Esophagus (tissue), 2 donors: ENCODE results near the gene RNU11. TPM values are rescaled to one million over a fixed set of nuclear protein-coding genes. Genes with fewer than 3 reads are reported as not detected.

Experiments used
- H3K27ac ChIP-seq, 2 donors: one replicate each; pipeline ENCODE4 v1.5.1; 2013; ENCODE audit warnings: low read depth in 2 of 2, mild to moderate bottlenecking in 2 of 2, inconsistent platforms in 1 of 2, low read length in 1 of 2, moderate library complexity in 1 of 2
- H3K27me3 ChIP-seq, 2 donors: one replicate each; pipeline ENCODE4 v1.6.1; 2013; ENCODE audit warnings: low read length in 2 of 2, control low read depth in 1 of 2, mild to moderate bottlenecking in 1 of 2; ENCODE audit not compliant: insufficient read depth in 2 of 2, control insufficient read depth in 1 of 2
- H3K36me3 ChIP-seq, 2 donors: one replicate each; pipeline ENCODE4 v1.6.1; 2013; ENCODE audit warnings: low read length in 1 of 2; ENCODE audit not compliant: control insufficient read depth in 2 of 2, insufficient read depth in 2 of 2
- H3K4me1 ChIP-seq, 2 donors: one replicate each; pipeline ENCODE4 v1.6.1; 2013; ENCODE audit warnings: low read length in 1 of 2; ENCODE audit not compliant: control insufficient read depth in 2 of 2, insufficient read depth in 2 of 2
- H3K4me3 ChIP-seq, 2 donors: one replicate each; pipeline ENCODE4 v1.5.1; 2013; ENCODE audit warnings: low read length in 2 of 2, mild to moderate bottlenecking in 2 of 2, low read depth in 1 of 2, moderate library complexity in 1 of 2
- H3K9me3 ChIP-seq, 2 donors: one replicate each; pipeline ENCODE4 v1.6.1; 2013; ENCODE audit warnings: mild to moderate bottlenecking in 2 of 2, low read depth in 1 of 2, low read length in 1 of 2, moderate library complexity in 1 of 2; ENCODE audit not compliant: control insufficient read depth in 2 of 2, insufficient read depth in 1 of 2
- WGBS, 2 donors: extraction: QIAGEN DNeasy Blood & Tissue Kit; methylation state at CpG; one replicate each; pipeline ENCODE4 v1.1.7; 2013; 5-methylcytosine and 5-hydroxymethylcytosine counted together
- polyA plus RNA-seq, 2 donors: library from polyadenylated mRNA; stranded (reverse); fragments of 200-250 nt; gene quantifications; one replicate each; pipeline ENCODE4 v1.2.3, GENCODE V29; 2013
- donor health status: healthy with polysubstance abuse.
- donor health status: Bipolar disorder and iron deficiency.

The RNU11 gene
- polyA plus RNA-seq = not detected

DNA sequence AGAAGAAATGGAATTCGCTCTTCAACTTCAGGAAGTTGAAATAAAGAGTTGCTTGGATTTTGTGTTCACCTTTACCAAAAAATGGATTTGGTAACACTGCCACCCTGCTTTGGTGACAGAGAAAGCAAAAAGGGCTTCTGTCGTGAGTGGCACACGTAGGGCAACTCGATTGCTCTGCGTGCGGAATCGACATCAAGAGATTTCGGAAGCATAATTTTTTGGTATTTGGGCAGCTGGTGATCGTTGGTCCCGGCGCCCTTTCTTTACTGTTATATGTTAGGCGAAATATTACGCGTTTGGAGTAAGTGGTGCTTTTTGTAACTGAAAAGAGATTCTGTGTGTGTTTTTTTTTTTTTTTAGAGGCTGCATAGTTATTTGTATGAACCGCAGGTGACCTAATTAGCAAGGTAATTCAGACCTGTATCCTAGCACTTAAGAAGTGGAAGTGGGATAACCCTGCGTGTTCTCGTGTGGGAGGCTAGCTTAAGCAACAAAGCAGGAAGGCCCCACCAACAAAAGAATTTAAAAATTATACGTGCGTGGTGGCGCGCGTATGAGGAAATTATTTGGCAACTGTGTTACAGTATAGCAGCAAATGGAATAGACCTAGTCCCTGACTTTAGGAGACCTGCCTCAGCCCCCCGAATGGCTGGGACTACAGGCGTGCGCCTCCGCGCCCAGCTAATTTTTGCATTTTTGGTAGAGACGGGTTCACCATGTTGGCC is at the start of gene RNU11:
RNU11 (plus strand) TSS at position 127 of the 725 bp plus-strand sequence.
- Histone ChIP-seq H3K4me1 (peaks cover 0 to 3% of the 10 kb centered on the region in 2 donors), H3K4me3 (peak within 1 kb of the TSS; percentile 39 to 42)
- 1% methylated on average over 28 of the region's 28 CpGs for WGBS, 2 donors

DNA sequence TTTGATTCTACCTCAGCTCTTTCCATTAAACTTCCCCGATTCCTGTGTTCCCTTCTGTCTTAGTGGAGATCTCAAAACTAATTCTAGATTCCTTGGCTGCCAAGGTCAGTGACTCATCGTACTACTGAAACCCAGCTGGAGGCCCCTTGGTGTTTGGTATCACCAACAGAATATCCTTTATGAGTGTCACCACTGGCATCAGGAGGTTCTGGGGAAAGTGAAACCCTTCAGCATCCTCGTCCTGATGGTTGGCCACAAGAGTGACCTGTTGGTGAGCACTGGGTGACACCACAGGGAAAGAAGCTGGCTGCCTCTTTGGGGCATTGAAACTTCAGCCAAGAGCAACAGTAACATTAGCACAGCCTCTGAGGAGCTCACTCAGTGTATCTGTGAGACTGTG is 46.7 kb upstream of the RNU11 start:
- H3K36me3 ChIP-seq = peaks cover 5 to 7% of the 10 kb centered on the region in 2 donors
- H3K9me3 ChIP-seq = no peaks in the 10 kb centered on the region
- WGBS, 2 donors = 51 to 56% methylated on average over 3 of the region's 3 CpGs
- H3K4me3 ChIP-seq = no peak overlapping the region
- H3K4me1 ChIP-seq = no peaks in the 10 kb centered on the region
- no peak overlapping the region for H3K27ac ChIP-seq
- no peaks in the 10 kb centered on the region for H3K27me3 ChIP-seq

More for the DNA sequence above, at the start of gene RNU11:
- Histone ChIP-seq H3K27ac (peak within 1 kb of the TSS; percentile 96 to 98), H3K27me3 (no peaks in the 10 kb centered on the region), H3K9me3 (no peaks in the 10 kb centered on the region), H3K36me3 (no peaks in the 10 kb centered on the region)

DNA sequence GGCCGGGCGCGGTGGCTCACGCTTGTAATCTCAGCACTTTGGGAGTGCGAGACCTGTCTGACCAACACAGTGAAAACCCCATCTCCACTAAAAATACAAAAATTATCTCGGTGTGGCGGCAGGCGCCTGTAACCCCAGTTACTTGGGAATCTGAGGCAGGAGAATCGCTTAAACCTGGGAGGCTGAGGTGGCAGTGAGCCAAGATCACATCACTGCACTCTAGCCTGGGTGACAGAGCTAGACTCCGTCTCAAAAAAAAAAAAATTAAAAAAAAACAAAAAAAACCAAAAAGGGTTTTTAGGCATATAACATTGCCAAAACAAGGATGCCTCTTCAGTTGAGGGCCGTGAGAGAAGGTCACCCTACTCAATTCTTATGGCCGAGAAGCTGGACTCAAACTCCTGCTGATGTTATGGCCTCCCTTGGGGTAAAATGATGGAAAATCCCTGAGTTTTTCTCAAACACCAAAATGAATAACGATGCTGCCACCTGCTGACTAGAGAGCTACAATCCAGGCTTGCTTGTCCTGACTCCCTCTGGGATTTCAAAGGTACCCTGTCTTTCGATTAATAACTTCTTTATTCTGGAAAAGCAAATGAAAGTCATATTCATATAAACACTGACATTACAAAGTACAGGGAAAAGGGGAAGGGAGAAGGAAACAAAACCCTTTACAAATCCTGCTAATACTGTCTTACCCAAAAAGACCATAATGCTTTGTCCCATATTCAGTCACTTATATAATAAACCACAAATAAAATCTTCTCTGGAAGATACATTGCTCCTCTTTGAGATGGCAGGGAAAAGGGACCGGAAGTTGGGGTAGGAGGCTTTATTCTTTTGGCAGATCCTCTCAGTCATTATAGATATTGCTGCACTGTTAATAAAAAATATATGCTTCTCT is 45.6 kb upstream of the RNU11 start:
- no peak overlapping the region for H3K27ac ChIP-seq
- H3K27me3 ChIP-seq = no peaks in the 10 kb centered on the region
- no peaks in the 10 kb centered on the region for H3K4me1 ChIP-seq
- no peak overlapping the region for H3K4me3 ChIP-seq
- no peaks in the 10 kb centered on the region for H3K9me3 ChIP-seq
- WGBS, 2 donors = 66 to 67% methylated on average over 15 of the region's 15 CpGs
- H3K36me3 ChIP-seq = peaks cover 5 to 7% of the 10 kb centered on the region in 2 donors

DNA sequence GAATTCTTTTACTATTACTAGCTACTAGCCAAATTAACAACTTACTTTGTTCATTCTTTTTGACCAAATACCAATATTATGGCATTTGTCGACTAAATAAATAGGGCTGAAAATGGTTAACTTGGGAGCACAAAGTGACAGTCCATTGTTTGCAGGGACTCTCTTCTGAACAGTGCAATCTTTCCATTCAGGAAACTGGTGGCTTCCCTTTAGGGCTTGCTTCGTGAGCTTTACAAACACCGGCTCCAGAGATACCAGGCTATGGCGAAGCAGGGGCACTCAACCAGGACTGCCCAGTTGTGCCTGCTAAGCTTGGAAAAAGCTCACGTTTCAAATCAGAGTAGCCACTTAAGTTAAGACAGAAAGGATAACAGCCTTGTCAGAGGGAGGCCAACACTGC is 44.0 kb upstream of the RNU11 start:
- Histone ChIP-seq H3K4me3 (no peak overlapping the region), H3K27ac (no peak overlapping the region), H3K27me3 (no peaks in the 10 kb centered on the region), H3K9me3 (no peaks in the 10 kb centered on the region), H3K36me3 (peaks cover 5 to 7% of the 10 kb centered on the region in 2 donors), H3K4me1 (no peaks in the 10 kb centered on the region)
- 87 to 94% methylated on average over 5 of the region's 5 CpGs for WGBS, 2 donors

DNA sequence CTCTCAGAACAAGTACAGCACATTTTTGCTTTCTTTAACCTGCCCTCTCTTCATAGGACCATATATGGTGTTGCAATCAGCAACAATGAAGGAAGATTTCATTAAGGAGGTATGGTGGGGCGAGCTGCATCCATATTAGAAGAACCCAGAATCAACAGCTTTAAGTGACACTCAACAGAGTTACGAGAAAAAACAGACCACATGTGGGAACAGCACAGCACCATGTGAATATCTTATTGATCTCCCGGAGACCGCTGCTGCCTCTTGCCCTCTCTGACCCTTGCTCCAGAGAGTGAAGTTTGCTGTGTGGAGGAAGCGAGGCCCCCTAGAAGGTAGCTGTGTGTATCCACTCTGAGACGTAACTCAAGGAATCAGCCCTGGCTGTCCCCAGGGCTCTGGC is 43.4 kb upstream of the RNU11 start:
- 88 to 91% methylated on average over 6 of the region's 6 CpGs for WGBS, 2 donors
- H3K27ac ChIP-seq = no peak overlapping the region
- peaks cover 5 to 7% of the 10 kb centered on the region in 2 donors for H3K36me3 ChIP-seq
- H3K4me3 ChIP-seq = no peak overlapping the region
- no peaks in the 10 kb centered on the region for H3K4me1 ChIP-seq
- no peaks in the 10 kb centered on the region for H3K9me3 ChIP-seq
- H3K27me3 ChIP-seq = no peaks in the 10 kb centered on the region

DNA sequence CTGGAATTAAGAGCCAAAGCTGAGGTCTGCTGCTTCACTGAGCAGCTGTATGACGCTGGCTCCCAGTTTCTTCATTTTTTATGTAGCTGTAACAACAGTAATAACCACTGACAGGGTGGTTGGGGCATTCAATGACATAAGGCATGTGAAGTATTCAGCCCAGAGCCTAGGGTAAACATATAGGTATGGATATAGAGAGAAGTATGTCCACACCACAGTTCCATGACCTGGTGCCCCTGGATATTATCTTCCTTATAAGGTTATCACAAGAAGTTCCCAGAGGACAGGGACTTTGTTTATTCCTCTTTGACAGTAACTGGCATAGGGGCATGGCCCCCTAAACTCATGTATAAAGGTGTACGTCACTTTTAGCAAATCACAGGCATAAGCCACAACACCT is 41.6 kb upstream of the RNU11 start:
- 82 to 83% methylated on average over 2 of the region's 2 CpGs for WGBS, 2 donors
- H3K27me3 ChIP-seq = no peaks in the 10 kb centered on the region
- no peak overlapping the region for H3K27ac ChIP-seq
- peaks cover 5 to 13% of the 10 kb centered on the region in 2 donors for H3K36me3 ChIP-seq
- no peaks in the 10 kb centered on the region for H3K9me3 ChIP-seq
- H3K4me3 ChIP-seq = no peak overlapping the region
- no peaks in the 10 kb centered on the region for H3K4me1 ChIP-seq

DNA sequence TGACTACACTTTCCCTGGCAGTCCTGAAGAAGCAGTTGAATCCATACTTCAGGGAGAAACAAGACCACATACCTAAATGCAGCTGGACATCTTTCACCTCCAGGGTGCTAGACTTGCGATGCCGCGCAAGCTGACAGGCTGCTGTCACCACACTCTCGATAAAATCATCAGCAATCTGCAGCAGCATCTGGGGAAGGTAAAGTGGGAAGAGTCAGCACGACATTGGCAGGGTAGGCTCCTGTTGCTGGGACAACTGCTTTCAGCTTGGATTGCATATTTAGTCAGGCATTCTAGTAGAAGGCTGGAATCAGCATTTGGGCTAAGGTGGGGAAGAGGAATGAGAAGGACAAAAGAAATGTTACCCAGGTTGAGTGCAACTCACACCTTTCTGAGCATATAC is 35.2 kb upstream of the RNU11 start:
- no peak overlapping the region for H3K27ac ChIP-seq
- H3K36me3 ChIP-seq = peaks cover 5 to 13% of the 10 kb centered on the region in 2 donors
- H3K9me3 ChIP-seq = no peaks in the 10 kb centered on the region
- WGBS, 2 donors = 91 to 96% methylated on average over 5 of the region's 5 CpGs
- no peaks in the 10 kb centered on the region for H3K4me1 ChIP-seq
- no peaks in the 10 kb centered on the region for H3K27me3 ChIP-seq
- no peak overlapping the region for H3K4me3 ChIP-seq

DNA sequence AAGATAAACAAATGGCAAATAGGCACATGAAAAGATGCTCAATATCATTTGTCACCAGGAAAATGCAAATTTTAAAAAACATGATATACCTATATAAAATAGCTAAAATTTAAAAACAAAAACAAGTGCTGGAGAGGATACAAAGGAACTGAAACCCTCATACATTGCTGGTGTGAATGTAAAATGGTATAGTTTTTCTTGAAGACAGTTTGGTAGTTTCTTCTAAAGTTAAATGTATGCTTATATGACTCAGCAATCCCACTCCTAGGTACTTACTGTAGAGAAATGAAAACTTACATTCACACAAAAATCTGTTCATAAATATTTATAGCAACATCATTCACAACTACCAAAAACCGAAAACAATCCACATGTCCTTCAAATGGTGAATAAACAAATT is 16.7 kb upstream of the RNU11 start:
- H3K27me3 ChIP-seq = no peaks in the 10 kb centered on the region
- no peaks in the 10 kb centered on the region for H3K36me3 ChIP-seq
- no peak overlapping the region for H3K27ac ChIP-seq
- 94 to 96% methylated on average over 1 of the region's 1 CpG for WGBS, 2 donors
- H3K4me1 ChIP-seq = no peaks in the 10 kb centered on the region
- no peak overlapping the region for H3K4me3 ChIP-seq
- H3K9me3 ChIP-seq = no peaks in the 10 kb centered on the region

DNA sequence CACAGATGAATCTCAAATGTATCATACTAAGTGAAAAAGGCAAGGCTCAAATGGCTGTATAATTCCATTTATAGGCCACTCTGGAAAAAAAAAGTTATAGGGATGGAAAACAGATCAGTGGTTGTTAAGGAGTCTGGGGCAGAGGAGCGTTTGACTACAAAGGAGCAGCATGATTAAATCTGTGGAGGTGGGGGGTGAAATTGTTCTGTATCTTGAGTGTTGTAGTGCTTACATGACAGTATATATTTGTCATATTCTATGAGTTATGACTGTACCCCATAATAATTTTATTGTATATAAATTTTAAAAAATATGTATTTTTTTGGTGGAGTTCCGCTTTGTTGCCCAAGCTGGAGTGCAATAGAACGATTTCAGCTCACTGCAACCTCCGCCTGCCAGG is 15.8 kb upstream of the RNU11 start:
- Histone ChIP-seq H3K27me3 (no peaks in the 10 kb centered on the region), H3K36me3 (no peaks in the 10 kb centered on the region), H3K27ac (no peak overlapping the region), H3K4me3 (no peak overlapping the region), H3K4me1 (no peaks in the 10 kb centered on the region), H3K9me3 (no peaks in the 10 kb centered on the region)
- 96 to 97% methylated on average over 4 of the region's 4 CpGs for WGBS, 2 donors
